Renal pelvis (tissue), 3 donors: Measurements from ENCODE around the gene TTC16. TPM values are rescaled to one million over a fixed set of nuclear protein-coding genes. Genes with fewer than 3 reads are reported as not detected.

Experiments used
- polyA plus RNA-seq, 3 donors: library from polyadenylated mRNA; unstranded; fragments of 120-200 nt; gene quantifications; one replicate each; pipeline ENCODE4 v1.2.1, GENCODE V29; 2013; ENCODE audit not compliant: insufficient read length in 3 of 3

Gene TTC16
- polyA plus RNA-seq, 3 donors: 0.20 to 0.37 (median 0.26) TPM

Other genes with a start within 250 kb of the TTC16 start
- 10 to 100 TPM; 27.7 to 33.4 (median 33.1) TPM for gene STXBP1, start 103.8 kb upstream of the TTC16 start, polyA plus RNA-seq
- 1 to 10 TPM; 4.6 to 6.6 (median 6.5) TPM for gene CFAP157, start 9.1 kb upstream of the TTC16 start, polyA plus RNA-seq
- 10 to 100 TPM in 2 of 3 donors, 1 to 10 TPM in 1; 7.8 to 13.5 (median 13.2) TPM for gene PTRH1, start 416 bp upstream of the TTC16 start, polyA plus RNA-seq
- 10 to 100 TPM; 17.6 to 19.8 (median 18.6) TPM for gene TOR2A, start 19.2 kb downstream of the TTC16 start, polyA plus RNA-seq
- 10 to 100 TPM; 13.4 to 20.4 (median 19.7) TPM for gene SH2D3C, start 62.6 kb downstream of the TTC16 start, polyA plus RNA-seq
- 10 to 100 TPM; 74.6 to 78.2 (median 77.1) TPM for gene CDK9, start 70.0 kb downstream of the TTC16 start, polyA plus RNA-seq
- gene FPGS, start 86.8 kb downstream of the TTC16 start, polyA plus RNA-seq: 10 to 100 TPM; 45.4 to 53.4 (median 50.6) TPM
- 10 to 100 TPM; 74.0 to 99.8 (median 89.8) TPM for gene ENG, start 138.6 kb downstream of the TTC16 start, polyA plus RNA-seq
- 10 to 100 TPM; 44.0 to 46.4 (median 44.7) TPM for gene AK1, start 161.6 kb downstream of the TTC16 start, polyA plus RNA-seq
- 10 to 100 TPM; 48.1 to 50.6 (median 49.2) TPM for gene ST6GALNAC6, start 183.5 kb downstream of the TTC16 start, polyA plus RNA-seq
- gene ST6GALNAC4, start 201.0 kb downstream of the TTC16 start, polyA plus RNA-seq: 10 to 100 TPM; 13.5 to 17.2 (median 16.1) TPM
- 1 to 10 TPM; 1.9 to 2.9 (median 2.7) TPM for gene PIP5KL1, start 214.7 kb downstream of the TTC16 start, polyA plus RNA-seq
- gene DPM2, start 221.8 kb downstream of the TTC16 start, polyA plus RNA-seq: 10 to 100 TPM; 38.3 to 43.6 (median 40.8) TPM